ENCODE results near the gene IQCE.

The IQCE gene

DNA sequence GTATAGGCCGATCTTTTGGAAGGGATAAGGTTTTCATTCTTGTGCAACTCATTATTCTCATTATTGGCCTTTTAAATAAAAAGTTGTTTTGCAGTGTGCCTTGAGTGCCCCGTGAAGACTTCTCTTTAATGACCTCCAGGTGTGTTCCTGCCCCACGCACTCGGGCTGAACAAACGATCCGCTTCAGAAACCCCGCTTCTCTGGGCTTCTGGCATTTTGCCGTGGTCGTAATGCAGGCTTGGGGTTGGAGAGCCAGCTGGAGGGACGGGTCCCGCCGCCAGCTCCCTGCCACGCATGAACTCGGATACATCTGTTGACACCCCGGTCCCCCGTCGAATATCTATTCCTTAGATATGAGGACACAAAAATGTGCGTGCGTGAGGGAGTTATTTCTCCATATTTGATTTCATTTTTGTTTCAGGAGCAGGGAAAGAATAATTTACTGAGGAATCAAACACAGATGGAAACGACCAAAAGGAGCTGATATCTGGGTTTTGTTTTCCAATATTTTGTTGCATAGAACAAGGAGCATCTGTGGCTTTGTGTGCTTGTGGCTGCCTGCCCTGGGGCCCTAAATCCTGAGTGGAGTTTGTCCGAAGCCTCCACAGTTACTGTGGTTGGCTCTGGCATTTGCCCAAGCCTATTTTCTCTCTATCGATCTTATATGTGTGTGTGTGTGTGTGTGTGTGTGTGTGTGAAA, 56.0 kb downstream of the IQCE start:
- TF ChIP-seq, protein P1, sequence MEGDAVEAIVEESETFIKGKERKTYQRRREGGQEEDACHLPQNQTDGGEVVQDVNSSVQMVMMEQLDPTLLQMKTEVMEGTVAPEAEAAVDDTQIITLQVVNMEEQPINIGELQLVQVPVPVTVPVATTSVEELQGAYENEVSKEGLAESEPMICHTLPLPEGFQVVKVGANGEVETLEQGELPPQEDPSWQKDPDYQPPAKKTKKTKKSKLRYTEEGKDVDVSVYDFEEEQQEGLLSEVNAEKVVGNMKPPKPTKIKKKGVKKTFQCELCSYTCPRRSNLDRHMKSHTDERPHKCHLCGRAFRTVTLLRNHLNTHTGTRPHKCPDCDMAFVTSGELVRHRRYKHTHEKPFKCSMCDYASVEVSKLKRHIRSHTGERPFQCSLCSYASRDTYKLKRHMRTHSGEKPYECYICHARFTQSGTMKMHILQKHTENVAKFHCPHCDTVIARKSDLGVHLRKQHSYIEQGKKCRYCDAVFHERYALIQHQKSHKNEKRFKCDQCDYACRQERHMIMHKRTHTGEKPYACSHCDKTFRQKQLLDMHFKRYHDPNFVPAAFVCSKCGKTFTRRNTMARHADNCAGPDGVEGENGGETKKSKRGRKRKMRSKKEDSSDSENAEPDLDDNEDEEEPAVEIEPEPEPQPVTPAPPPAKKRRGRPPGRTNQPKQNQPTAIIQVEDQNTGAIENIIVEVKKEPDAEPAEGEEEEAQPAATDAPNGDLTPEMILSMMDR (IDR thresholded peaks at IDR 0.05; ENCODE audit: low read depth, low read length): no peak
- no peak overlapping the region for H3K4me3 ChIP-seq (ENCODE audit: low read depth, low read length)
- H3K36me3 ChIP-seq: no peaks in the 10 kb centered on the region
- no peaks in the 10 kb centered on the region for H3K9me3 ChIP-seq (ENCODE audit: severe bottlenecking)
- no peaks in the 10 kb centered on the region for H3K27me3 ChIP-seq (ENCODE audit: insufficient read depth, low read depth, severe bottlenecking)
- no peak overlapping the region for H3K27ac ChIP-seq
- no peak for DNase-seq

DNA sequence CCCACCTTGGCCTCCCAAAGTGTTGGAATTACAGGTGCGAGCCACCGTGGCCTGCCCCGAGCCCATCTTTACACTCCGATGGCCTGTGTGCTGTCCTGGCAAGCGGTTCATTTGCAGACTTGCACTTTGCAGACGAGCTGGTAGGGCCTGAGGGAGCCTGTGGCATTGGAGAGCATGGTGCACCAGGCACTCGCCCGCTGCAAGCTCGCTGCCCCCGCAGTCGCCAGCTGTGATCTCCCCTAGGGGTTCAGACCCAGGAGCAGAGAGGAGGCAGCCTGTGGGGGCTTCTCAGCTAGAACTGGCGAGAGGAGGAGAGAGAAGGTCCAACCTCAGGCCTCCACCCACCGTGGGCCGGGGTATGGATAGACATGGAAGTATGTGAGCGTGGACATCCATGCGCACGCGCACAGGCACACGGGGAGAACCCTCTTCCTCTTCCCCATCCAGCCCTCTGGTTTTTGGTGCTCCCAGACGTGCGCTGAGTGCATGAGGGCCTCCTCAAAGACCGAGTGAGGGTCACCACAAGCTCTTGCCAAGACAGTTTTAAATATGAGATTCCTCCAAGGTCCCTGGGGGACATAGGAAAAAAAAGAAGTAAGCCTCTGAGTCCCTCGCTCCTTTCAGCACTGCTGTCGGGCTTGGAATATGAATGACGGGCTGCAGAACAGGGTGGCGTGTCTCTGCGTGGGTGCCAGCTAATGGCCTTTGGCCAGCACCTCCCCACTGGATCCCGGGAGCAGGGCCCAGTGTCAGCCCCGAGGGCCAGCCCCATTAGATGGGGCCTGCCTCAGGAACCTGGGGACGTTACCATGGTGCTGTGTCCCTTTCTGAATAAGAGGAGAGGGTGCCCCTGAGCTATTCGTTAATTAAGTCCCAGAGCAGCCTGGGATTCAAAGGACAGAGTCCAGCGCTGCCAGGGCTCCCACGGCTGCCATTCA, 57.9 kb downstream of the IQCE start:
- TF ChIP-seq, protein P1 (IDR thresholded peaks at IDR 0.05; ENCODE audit: low read depth, low read length): no peak
- Histone ChIP-seq H3K27me3 (ENCODE audit: insufficient read depth, low read depth, severe bottlenecking) (no peaks in the 10 kb centered on the region), H3K4me3 (ENCODE audit: low read depth, low read length) (no peak overlapping the region), H3K36me3 (no peaks in the 10 kb centered on the region), H3K27ac (no peak overlapping the region), H3K9me3 (ENCODE audit: severe bottlenecking) (no peaks in the 10 kb centered on the region)
- no peak for DNase-seq

DNA sequence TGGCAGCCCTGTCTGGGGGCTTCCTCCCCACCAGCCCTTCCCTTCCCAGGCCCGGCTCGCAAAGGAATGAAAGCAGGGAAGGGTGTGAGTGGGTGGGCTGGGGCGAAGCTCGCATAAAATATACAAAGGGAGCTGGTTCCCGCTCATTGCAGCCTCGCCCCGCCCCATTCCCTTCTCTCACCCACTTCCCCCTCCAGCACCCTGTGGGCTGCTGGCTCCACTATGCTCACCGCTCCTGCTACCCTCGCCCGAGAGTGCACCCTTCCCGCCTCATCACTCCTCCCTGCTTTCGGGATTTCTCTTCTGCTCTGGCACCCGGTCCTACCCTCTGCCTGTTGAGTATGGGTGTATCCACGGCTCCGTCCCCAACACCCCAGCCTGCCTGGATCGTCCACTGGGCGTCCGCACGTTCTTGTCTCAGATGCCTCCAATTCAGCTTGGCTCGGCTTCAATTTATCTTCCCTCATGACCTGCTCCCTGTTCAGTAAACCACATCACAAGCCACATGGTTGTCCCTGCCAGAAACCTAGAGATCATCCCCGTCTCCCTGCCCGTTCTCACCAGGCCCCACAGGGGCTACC, 58.6 kb downstream of the IQCE start:
- H3K27ac ChIP-seq: no peak overlapping the region
- no peak for DNase-seq
- H3K36me3 ChIP-seq: no peaks in the 10 kb centered on the region
- H3K9me3 ChIP-seq (ENCODE audit: severe bottlenecking): no peaks in the 10 kb centered on the region
- H3K27me3 ChIP-seq (ENCODE audit: insufficient read depth, low read depth, severe bottlenecking): no peaks in the 10 kb centered on the region
- H3K4me3 ChIP-seq (ENCODE audit: low read depth, low read length): no peak overlapping the region
- TF ChIP-seq, protein P1 (IDR thresholded peaks at IDR 0.05; ENCODE audit: low read depth, low read length): no peak

DNA sequence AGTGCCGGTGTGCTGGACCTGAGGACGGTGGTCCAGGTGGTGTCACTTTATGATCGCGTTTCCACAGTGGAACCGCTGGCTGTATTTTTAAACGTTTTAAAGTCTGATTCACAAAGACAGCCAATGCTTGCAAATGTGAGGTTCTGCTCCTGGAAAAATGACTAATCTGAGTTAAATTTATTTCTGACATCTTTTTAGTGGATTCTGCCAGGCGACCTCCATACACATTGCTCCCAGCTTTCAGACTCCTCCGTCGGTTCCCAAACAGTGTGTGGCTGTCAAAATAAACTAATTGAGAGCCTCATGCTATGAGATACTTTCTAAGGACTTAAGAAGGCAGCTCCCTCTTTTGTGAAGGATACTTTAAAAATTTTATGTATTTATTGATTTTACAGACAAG, 60.3 kb downstream of the IQCE start:
- H3K27me3 ChIP-seq (ENCODE audit: insufficient read depth, low read depth, severe bottlenecking): no peaks in the 10 kb centered on the region
- TF ChIP-seq, protein P1 (IDR thresholded peaks at IDR 0.05; ENCODE audit: low read depth, low read length): no peak
- H3K9me3 ChIP-seq (ENCODE audit: severe bottlenecking): no peaks in the 10 kb centered on the region
- H3K27ac ChIP-seq: peak overlapping the region; percentile 22
- no peaks in the 10 kb centered on the region for H3K36me3 ChIP-seq
- DNase-seq: no peak
- no peak overlapping the region for H3K4me3 ChIP-seq (ENCODE audit: low read depth, low read length)

DNA sequence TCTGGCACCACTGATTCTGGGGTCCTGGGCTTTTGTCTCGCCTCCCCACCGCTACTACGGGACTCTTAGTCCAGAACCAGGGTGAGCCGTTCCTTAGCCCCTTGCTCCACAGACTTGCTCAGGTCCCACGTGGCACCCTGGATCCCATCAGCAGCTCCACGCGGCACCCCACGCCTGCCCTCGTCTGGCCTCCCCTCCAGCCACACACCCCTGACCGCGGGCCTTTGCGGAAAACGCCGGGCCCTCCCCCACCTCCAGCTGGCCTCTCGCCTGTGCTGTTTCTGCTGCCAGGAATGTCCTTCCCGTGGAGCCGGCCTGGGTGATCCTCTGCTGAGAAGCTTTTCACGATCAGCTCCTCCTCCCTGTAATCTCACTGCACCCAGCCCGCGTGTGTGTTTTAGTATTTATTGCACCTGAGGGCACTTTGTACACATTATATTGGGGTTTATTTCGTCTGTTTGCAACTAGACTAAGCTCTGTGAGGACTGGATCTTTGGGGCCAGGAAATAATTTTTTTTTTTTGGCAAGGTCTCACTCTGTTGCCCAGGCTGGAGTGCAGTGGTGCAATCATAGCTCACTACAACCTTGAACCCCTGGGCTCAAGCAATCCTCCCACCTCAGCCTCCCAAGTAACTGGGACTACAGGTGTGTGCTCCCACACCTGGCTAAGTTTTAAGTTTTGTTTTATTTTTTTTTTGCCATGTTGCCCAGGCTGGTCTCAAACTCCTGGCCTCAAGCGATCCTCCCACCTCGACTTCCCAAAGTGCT, 62.5 kb downstream of the IQCE start:
- peak; percentile 91 for DNase-seq
- TF ChIP-seq, protein P1 (IDR thresholded peaks at IDR 0.05; ENCODE audit: low read depth, low read length): no peak
- H3K27ac ChIP-seq: peak overlapping the region; percentile 79

More for the DNA sequence above, 62.5 kb downstream of the IQCE start:
- no peaks in the 10 kb centered on the region for H3K27me3 ChIP-seq (ENCODE audit: insufficient read depth, low read depth, severe bottlenecking)
- no peaks in the 10 kb centered on the region for H3K36me3 ChIP-seq
- H3K9me3 ChIP-seq (ENCODE audit: severe bottlenecking): no peaks in the 10 kb centered on the region
- H3K4me3 ChIP-seq (ENCODE audit: low read depth, low read length): no peak overlapping the region
